Fibroblast of lung (primary cell): ENCODE measurements around the gene CDK11B. TPM values are rescaled to one million over a fixed set of nuclear protein-coding genes. Genes with fewer than 3 reads are reported as not detected.

Experiments used
- DNase-seq, 2 donors: peaks; one replicate each; pipeline versions ENCODE4 v3.0.0 to v3.0.0-alpha.2; 2010; ENCODE audit warnings: low read depth in 2 of 2
- H2AFZ ChIP-seq: 2 replicates; pipeline ENCODE4 v1.5.1; 2012; ENCODE audit warnings: low read length, control low read depth, inconsistent platforms
- H3K27ac ChIP-seq: 2 replicates; pipeline ENCODE4 v1.5.1; 2011; ENCODE audit warnings: low read length, control low read depth; ENCODE audit not compliant: insufficient read depth
- H3K27me3 ChIP-seq: 2 replicates; pipeline ENCODE4 v1.5.1; 2011; ENCODE audit warnings: mild to moderate bottlenecking, low read length; ENCODE audit not compliant: control insufficient read depth, insufficient read depth
- H3K36me3 ChIP-seq: 2 replicates; pipeline ENCODE4 v1.5.1; 2011; ENCODE audit warnings: low read length; ENCODE audit not compliant: control insufficient read depth, insufficient read depth
- H3K4me1 ChIP-seq: 2 replicates; pipeline ENCODE4 v1.5.1; 2011; ENCODE audit warnings: low read length; ENCODE audit not compliant: control insufficient read depth, insufficient read depth; ENCODE audit errors: extremely low read depth
- H3K4me2 ChIP-seq: 2 replicates; pipeline ENCODE4 v1.5.1; 2011; ENCODE audit warnings: low read length, control low read depth; ENCODE audit not compliant: insufficient read depth; ENCODE audit errors: extremely low read depth
- H3K4me3 ChIP-seq, 4 experiments: fragments of 200-600 bp in 1 of 4; sonication (generic) in 1 of 4; replicated peaks in 1 of 4; 2 replicates each; pipeline ENCODE4 v1.5.1; 2011 to 2016; ENCODE audit warnings: low read length in 4 of 4, low read depth in 3 of 4, mild to moderate bottlenecking in 3 of 4, control low read depth in 2 of 4, inconsistent platforms in 1 of 4, mixed read lengths in 1 of 4; ENCODE audit not compliant: insufficient read depth in 1 of 4; ENCODE audit errors: control extremely low read depth in 1 of 4
- H3K79me2 ChIP-seq: 2 replicates; pipeline ENCODE4 v1.5.1; 2012; ENCODE audit warnings: mild to moderate bottlenecking, low read length, inconsistent platforms; ENCODE audit not compliant: control insufficient read depth, insufficient read depth
- H3K9ac ChIP-seq: 2 replicates; pipeline ENCODE4 v1.5.1; 2011; ENCODE audit warnings: mild to moderate bottlenecking, low read length, control low read depth; ENCODE audit not compliant: insufficient read depth
- H3K9me3 ChIP-seq: 2 replicates; pipeline ENCODE4 v1.5.1; 2012; ENCODE audit warnings: low read depth, low read length; ENCODE audit not compliant: control insufficient read depth, insufficient read depth
- H4K20me1 ChIP-seq: 2 replicates; pipeline ENCODE4 v1.5.1; 2011; ENCODE audit warnings: low read length; ENCODE audit not compliant: control insufficient read depth, insufficient read depth; ENCODE audit errors: extremely low read depth
- CTCF ChIP-seq, 2 donors: IDR thresholded peaks in 1 of 2; conservative IDR thresholded peaks in 1 of 2; 1 replicate in 1 of 2; 2 replicates in 1 of 2; pipeline ENCODE4 v1.5.1; 2011 to 2012; ENCODE audit warnings: low read length in 2 of 2, control low read depth in 1 of 2, inconsistent platforms in 1 of 2, low read depth in 1 of 2, mild to moderate bottlenecking in 1 of 2
- EZH2 ChIP-seq: IDR thresholded peaks from 2 replicates; pipeline ENCODE4 v1.5.1; 2012; ENCODE audit warnings: low read length, control low read depth, mild to moderate bottlenecking; ENCODE audit errors: missing control alignments
- polyA plus RNA-seq, 2 donors: library from polyadenylated mRNA; depleted of rRNA in 1 of 2; stranded (reverse) in 1 of 2; unstranded in 1 of 2; fragments of >200 nt; gene quantifications; 2 replicates each; pipeline ENCODE4 v1.2.1, GENCODE V29; 2011 to 2012; ENCODE audit warnings: missing spikeins in 1 of 2
- total RNA-seq: library from RNA; depleted of rRNA; stranded (reverse); fragments of >200 nt; gene quantifications from 2 replicates; pipeline ENCODE4 v1.2.1, GENCODE V29; 2014

Gene CDK11B
- total and polyA plus RNA-seq, 2 donors (not counting 1 experiment from before 2014, with no cell fraction given): 2.5 to 9.7 TPM

DNA sequence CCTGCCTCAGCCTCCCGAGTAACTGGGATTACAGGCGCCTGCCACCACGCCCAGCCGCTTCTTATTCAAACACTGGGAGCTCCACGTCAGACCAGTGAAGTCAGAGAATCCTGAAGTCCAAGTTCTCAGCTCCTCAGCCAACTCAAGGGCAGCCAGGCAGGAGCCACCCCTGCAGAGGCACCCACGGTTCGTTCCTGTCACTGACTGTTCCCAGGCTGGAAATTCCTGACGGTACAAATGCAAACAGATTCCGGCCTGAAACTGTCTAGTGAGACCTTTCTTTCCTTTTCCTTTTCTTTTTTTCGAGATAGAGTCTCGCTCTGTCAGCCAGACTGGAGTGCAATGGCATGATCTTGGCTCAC is 22.1 kb upstream of the CDK11B start:
- Histone ChIP-seq H3K9ac (no peak overlapping the region), H3K79me2 (peaks cover 46% of the 10 kb centered on the region), H3K27ac (no peak overlapping the region), H3K4me1 (peaks cover 2% of the 10 kb centered on the region), H2AFZ (no peak overlapping the region), H4K20me1 (no peaks in the 10 kb centered on the region), H3K4me2 (no peak overlapping the region), H3K27me3 (no peaks in the 10 kb centered on the region), H3K36me3 (peaks cover 4% of the 10 kb centered on the region), H3K4me3 (no peak overlapping the region), H3K9me3 (no peaks in the 10 kb centered on the region)
- DNase-seq: no peak
- no peak for TF ChIP-seq CTCF (conservative IDR thresholded peaks at IDR 0.05 in 1 of 2, IDR thresholded peaks at IDR 0.05 in 1 of 2; ENCODE audit: low read depth in 1 of 2, low read length in 2 of 2)

- H3K27ac ChIP-seq: no peak overlapping the region
- peaks cover 42% of the 10 kb centered on the region for H3K79me2 ChIP-seq
- no peak overlapping the region for H3K4me2 ChIP-seq
- H3K27me3 ChIP-seq: no peaks in the 10 kb centered on the region
- TF ChIP-seq EZH2 (no peak), CTCF (conservative IDR thresholded peaks at IDR 0.05 in 1 of 2, IDR thresholded peaks at IDR 0.05 in 1 of 2; ENCODE audit: low read depth in 1 of 2, low read length in 2 of 2) (no peak)
- no peaks in the 10 kb centered on the region for H3K9me3 ChIP-seq
- no peaks in the 10 kb centered on the region for H4K20me1 ChIP-seq
- H3K9ac ChIP-seq: no peak overlapping the region
- H3K36me3 ChIP-seq: peaks cover 4% of the 10 kb centered on the region
- peaks cover 2% of the 10 kb centered on the region for H3K4me1 ChIP-seq
- H2AFZ ChIP-seq: no peak overlapping the region
- DNase-seq: no peak
- H3K4me3 ChIP-seq: no peak overlapping the region
Measured at GRCh38 chr1:1680031-1680911, 21.5 kb upstream of the CDK11B start.

GRCh38 chr1:1678581-1679380 is 20.0 kb upstream of the CDK11B start:
- Histone ChIP-seq H3K27me3 (no peaks in the 10 kb centered on the region), H3K4me1 (peaks cover 2% of the 10 kb centered on the region), H3K9me3 (no peaks in the 10 kb centered on the region), H3K4me3 (no peak overlapping the region), H3K36me3 (peaks cover 4% of the 10 kb centered on the region), H3K27ac (no peak overlapping the region), H4K20me1 (no peaks in the 10 kb centered on the region), H2AFZ (no peak overlapping the region), H3K79me2 (peaks cover 34% of the 10 kb centered on the region), H3K4me2 (no peak overlapping the region), H3K9ac (no peak overlapping the region)
- no peak for TF ChIP-seq EZH2
- TF ChIP-seq CTCF (conservative IDR thresholded peaks at IDR 0.05 in 1 of 2, IDR thresholded peaks at IDR 0.05 in 1 of 2; ENCODE audit: low read depth in 1 of 2, low read length in 2 of 2): peak in 1 of 2 donors; percentile 42
- DNase-seq: no peak
